ENCODE measurements around the gene GLI3.
A peak's percentile ranks its signal among the peaks of the same experiment; 100 is the strongest.

GLI3 gene

DNA sequence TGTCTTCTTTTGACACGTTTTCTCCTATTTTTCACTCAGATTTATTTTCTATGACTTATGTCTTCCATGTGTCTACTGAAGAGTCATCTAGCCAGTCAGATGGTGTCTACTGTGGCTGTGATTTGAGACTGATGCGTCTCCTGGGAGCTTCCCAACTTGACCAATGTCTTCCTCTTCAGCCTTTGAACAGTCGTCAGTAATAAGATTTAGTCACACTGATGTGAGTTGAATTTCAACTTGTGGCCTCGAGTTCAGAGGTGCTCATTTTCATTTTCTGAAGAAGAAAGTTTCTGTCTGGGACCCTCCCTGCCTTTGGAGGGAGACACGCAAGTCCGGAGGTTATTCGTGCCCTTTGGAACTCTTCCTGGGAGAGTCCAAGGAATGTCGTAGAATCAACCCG is 312.2 kb downstream of the GLI3 start:
- DNase-seq (ENCODE audit: low spot score in 2 of 2) (no peak), ATAC-seq (no peak)
- no peaks in the 10 kb centered on the region for H3K9me3 Mint-ChIP-seq
- no peak overlapping the region for H3K27ac Mint-ChIP-seq
- H3K36me3 Mint-ChIP-seq: no peaks in the 10 kb centered on the region
- H3K4me3 Mint-ChIP-seq: no peak overlapping the region
- peaks cover 12% of the 10 kb centered on the region for H3K4me1 Mint-ChIP-seq

DNA sequence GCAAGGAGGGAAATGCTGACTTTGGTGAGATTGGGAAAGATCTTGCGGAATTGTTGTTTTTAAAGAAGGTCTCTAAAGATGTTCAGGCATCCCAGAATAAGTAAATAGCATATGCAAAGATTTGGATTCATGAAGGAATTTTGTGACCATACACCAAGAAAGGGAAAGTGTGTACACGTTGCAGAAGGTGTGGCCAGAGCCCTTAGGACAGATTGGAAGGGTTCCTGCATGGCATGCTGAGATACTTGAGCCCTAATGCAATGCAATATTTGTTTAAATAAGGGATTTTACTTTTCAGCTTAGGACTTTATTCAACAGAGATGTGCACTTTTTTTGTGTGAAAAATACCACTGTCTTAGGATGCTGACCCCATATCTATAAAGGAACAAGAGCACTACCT is 314.6 kb downstream of the GLI3 start:
- no peaks in the 10 kb centered on the region for H3K36me3 Mint-ChIP-seq
- no peak for ATAC-seq
- no peak overlapping the region for H3K4me3 Mint-ChIP-seq
- no peak for DNase-seq (ENCODE audit: low spot score in 2 of 2)
- no peak overlapping the region for H3K27ac Mint-ChIP-seq
- peaks cover under 1% of the 10 kb centered on the region for H3K4me1 Mint-ChIP-seq
- H3K9me3 Mint-ChIP-seq: no peaks in the 10 kb centered on the region

DNA sequence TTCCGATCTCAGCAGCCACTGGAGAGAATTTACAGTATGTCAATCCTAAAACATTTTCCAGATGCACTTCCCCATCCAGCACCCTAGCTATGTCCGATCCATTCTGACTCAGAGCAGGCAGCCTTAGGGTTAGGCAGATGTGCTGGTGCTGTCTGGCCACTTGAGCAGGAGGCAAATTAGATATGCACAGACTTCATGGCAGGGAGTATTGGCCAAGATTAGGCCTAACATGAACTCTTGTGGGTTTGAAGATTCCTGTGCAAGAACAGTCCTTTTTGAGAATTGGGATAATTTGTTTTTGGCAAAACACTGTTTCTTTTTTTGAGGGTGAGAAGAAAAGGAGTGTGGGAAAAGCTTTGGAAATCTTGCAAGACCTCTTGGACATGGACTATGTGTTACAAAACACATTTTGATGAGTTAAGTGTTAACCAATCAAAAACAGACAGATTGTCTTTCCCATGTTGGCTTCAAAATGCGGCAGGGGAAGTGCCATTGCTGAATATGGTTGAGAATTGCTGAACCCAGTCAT is 315.5 kb downstream of the GLI3 start:
- H3K27ac Mint-ChIP-seq: no peak overlapping the region
- no peaks in the 10 kb centered on the region for H3K36me3 Mint-ChIP-seq
- DNase-seq (ENCODE audit: low spot score in 2 of 2) (no peak), ATAC-seq (no peak)
- H3K4me3 Mint-ChIP-seq: no peak overlapping the region
- H3K9me3 Mint-ChIP-seq: no peaks in the 10 kb centered on the region
- H3K4me1 Mint-ChIP-seq: no peaks in the 10 kb centered on the region

DNA sequence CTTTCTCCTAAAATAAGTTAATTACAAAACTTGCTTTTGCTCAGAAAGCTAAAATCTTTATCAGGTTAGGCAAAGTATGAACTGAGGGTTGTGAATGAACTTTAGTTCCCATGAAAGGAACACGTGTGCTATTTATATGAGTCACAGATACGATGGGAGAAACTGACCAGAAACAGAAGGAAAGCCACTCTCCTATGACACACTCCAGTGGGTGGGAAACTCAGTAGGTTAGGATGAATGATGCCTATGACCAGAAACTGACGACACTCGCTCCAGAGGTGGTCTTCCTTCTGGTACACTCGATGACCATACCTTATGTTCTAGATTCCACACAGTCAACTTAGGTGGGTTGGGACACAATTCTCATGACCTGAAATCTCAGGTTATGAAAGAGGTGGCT is 318.4 kb downstream of the GLI3 start:
- Mint-ChIP-seq H3K4me3 (no peak overlapping the region), H3K4me1 (no peaks in the 10 kb centered on the region), H3K36me3 (no peaks in the 10 kb centered on the region), H3K27ac (no peak overlapping the region), H3K9me3 (no peaks in the 10 kb centered on the region)
- ATAC-seq (no peak), DNase-seq (ENCODE audit: low spot score in 2 of 2) (no peak)

DNA sequence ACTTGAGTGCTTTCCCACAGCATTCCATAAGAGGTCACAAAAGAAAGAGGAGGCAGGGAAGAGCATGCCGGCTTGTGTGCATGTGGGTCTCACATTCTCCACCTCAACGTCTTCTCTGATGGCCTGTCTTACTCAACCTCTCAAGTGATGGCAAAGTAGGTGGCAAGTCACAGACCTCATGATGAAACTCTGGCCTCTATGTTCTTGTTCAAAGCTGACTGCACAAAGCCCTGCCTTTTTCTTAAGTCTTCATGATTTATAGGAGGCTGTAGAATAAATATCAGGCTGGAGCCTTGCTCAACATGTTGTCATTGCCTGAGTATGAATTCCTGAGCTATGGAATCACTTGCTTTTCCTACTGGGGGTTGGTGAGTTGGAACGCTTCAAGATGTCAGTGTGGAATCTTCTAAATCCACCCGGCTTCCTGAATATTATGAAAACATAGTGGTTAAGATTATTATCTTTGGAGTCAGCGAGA is 320.5 kb downstream of the GLI3 start:
- no peak overlapping the region for H3K4me3 Mint-ChIP-seq
- H3K36me3 Mint-ChIP-seq: no peaks in the 10 kb centered on the region
- no peaks in the 10 kb centered on the region for H3K4me1 Mint-ChIP-seq
- no peaks in the 10 kb centered on the region for H3K9me3 Mint-ChIP-seq
- no peak overlapping the region for H3K27ac Mint-ChIP-seq
- ATAC-seq (no peak), DNase-seq (ENCODE audit: low spot score in 2 of 2) (no peak)

DNA sequence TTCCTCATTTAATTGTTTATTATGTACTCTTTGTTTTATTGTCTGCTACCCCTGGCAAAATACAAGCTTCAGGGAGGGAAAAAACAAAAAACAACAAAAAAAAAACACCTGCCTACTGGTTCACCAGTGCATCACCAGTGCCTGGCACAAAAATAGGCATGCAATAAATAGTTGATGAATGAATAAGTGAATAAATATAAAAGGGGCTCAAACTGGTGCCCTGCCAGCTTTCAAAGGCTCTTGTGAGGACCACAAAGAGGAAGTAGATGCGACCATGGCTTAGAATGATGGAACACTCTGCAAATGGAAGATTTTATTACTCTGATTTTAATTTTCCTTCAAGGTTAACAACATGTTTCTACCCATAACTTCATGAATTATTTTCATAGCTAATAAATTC is 321.1 kb downstream of the GLI3 start:
- Mint-ChIP-seq H3K4me3 (no peak overlapping the region), H3K9me3 (no peaks in the 10 kb centered on the region), H3K36me3 (no peaks in the 10 kb centered on the region), H3K27ac (no peak overlapping the region), H3K4me1 (no peaks in the 10 kb centered on the region)
- no peak for DNase-seq (ENCODE audit: low spot score in 2 of 2)
- no peak for ATAC-seq

DNA sequence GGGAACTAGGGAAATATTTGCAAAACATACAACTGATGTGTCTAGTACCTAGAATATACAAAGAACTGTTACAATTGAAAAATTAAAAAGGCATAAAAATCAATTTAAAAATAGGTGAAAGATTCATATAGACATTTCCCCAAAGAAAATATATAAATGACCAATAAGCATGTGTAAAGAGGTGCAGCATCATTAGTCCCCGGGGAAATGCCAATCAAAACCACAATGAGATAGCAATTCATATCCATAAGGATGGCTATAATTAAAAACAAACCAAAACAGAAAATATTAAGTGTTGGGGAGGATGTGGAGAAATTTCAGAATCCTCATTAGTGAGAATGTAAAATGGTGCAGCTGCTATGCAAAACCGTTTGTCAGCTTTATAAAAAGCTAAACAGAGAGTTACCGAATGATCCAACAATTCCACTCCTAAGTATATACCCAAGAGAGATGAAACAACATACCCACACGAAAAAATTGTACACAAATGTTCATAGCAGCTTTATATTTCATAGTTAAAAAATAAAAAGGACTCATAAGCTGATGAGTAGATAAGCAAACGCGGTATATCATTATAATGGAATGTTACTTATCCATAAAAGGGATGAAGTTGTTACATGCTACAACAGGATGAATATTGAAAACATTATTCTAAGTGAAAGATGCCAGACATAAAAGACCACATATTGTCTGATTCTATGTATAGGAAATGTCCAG is 324.0 kb downstream of the GLI3 start:
- ATAC-seq: no peak
- H3K9me3 Mint-ChIP-seq: no peaks in the 10 kb centered on the region
- H3K36me3 Mint-ChIP-seq: no peaks in the 10 kb centered on the region
- no peak overlapping the region for H3K27ac Mint-ChIP-seq
- no peaks in the 10 kb centered on the region for H3K4me1 Mint-ChIP-seq
- no peak for DNase-seq (ENCODE audit: low spot score in 2 of 2)
- no peak overlapping the region for H3K4me3 Mint-ChIP-seq

DNA sequence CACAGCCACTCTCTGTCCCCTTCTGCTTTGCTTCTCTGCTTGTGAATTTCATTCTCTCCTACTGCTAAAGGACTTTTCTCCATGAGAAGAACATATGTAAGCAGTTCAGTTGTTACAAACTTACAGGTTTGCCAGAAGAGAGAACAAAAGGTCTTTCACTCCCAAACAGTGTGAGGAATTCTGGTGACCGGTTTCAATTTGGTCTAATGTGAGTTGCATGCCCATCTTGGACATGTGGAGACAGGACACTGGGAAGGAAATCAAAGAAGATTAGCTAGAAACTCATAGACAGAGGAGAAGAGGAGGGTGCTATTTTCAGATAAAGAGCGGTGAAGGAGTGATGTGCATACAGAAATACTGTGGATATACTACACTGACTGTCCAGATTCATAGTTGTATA is 324.6 kb downstream of the GLI3 start:
- Mint-ChIP-seq H3K4me1 (no peaks in the 10 kb centered on the region), H3K27ac (no peak overlapping the region)

DNA sequence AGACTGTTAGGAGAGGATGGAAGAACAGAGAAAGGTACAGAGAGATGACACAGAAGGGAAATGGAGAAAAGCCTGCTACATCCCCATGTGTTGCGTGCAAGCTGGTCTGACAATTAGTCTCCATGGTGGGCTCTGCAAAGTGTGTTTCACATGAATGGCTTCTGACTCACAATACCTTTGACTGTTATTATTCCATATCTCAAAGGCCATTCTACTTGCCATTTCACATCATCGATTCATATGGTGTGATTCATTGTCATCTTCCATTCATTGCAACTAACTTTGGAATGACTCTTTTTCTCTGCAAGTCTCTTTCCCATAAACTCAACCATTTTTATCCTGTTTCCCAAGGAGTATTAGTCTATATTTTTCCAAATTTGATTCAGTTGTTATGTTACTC is 325.2 kb downstream of the GLI3 start:
- DNase-seq (ENCODE audit: low spot score in 2 of 2): no peak
- no peak overlapping the region for H3K27ac Mint-ChIP-seq
- H3K36me3 Mint-ChIP-seq: no peaks in the 10 kb centered on the region
- ATAC-seq: peak; percentile 34
- H3K9me3 Mint-ChIP-seq: no peaks in the 10 kb centered on the region
- no peaks in the 10 kb centered on the region for H3K4me1 Mint-ChIP-seq
- H3K4me3 Mint-ChIP-seq: no peak overlapping the region

More for the DNA sequence above, 324.6 kb downstream of the GLI3 start:
- no peak overlapping the region for H3K4me3 Mint-ChIP-seq
- H3K36me3 Mint-ChIP-seq: no peaks in the 10 kb centered on the region
- H3K9me3 Mint-ChIP-seq: no peaks in the 10 kb centered on the region
- DNase-seq (ENCODE audit: low spot score in 2 of 2) (no peak), ATAC-seq (no peak)
